ENCODE results near the gene FARSB. TPM values are rescaled to one million over a fixed set of nuclear protein-coding genes. Genes with fewer than 3 reads are reported as not detected.

Gene FARSB
- total RNA-seq, 1 donor from 2014 or later = 23.1 TPM

GRCh38 chr2:222701721-222702131 lies 45.8 kb upstream of the FARSB start:
- Histone ChIP-seq H3K79me2 (ENCODE audit: insufficient read depth, low read length) (no peaks in the 10 kb centered on the region), H3K4me1 (ENCODE audit: insufficient read depth, low read length) (peaks cover 9% of the 10 kb centered on the region), H2AFZ (ENCODE audit: low read depth, low read length) (no peak overlapping the region), H3K27me3 (ENCODE audit: insufficient read depth, low read length) (no peaks in the 10 kb centered on the region), H3K4me3 (ENCODE audit: insufficient read depth, low read depth, low read length) (no peak overlapping the region), H3K4me2 (ENCODE audit: low read length) (no peak overlapping the region), H4K20me1 (ENCODE audit: insufficient read depth, low read length) (no peaks in the 10 kb centered on the region), H3K9ac (ENCODE audit: low read length) (no peak overlapping the region), H3K36me3 (ENCODE audit: insufficient read depth, low read length) (no peaks in the 10 kb centered on the region), H3K9me3 (ENCODE audit: insufficient read depth, low read depth, low read length) (no peaks in the 10 kb centered on the region), H3K27ac (ENCODE audit: low read depth, low read length) (no peak overlapping the region)
- no peak for TF ChIP-seq CTCF (IDR thresholded peaks at IDR 0.05; ENCODE audit: insufficient read depth, low read depth, low read length)
- no peak for TF ChIP-seq EZH2 (IDR thresholded peaks at IDR 0.05; ENCODE audit: insufficient read depth, low read length)
- H3K4me1 Mint-ChIP-seq (ENCODE audit: low read depth, unreplicated experiment) = peaks cover 3% of the 10 kb centered on the region
- no peak overlapping the region for H3K27ac Mint-ChIP-seq (ENCODE audit: unreplicated experiment)
- H3K36me3 Mint-ChIP-seq (ENCODE audit: low read depth, unreplicated experiment) = no peaks in the 10 kb centered on the region
- no peaks in the 10 kb centered on the region for H3K9me3 Mint-ChIP-seq (ENCODE audit: unreplicated experiment)
- DNase-seq (ENCODE audit: low read depth) = no peak
- no peaks in the 10 kb centered on the region for H3K27me3 Mint-ChIP-seq (ENCODE audit: low read depth, unreplicated experiment)
- no peak overlapping the region for H3K4me3 Mint-ChIP-seq (ENCODE audit: unreplicated experiment)
- FAIRE-seq = no peak

- Histone ChIP-seq H3K9me3 (ENCODE audit: insufficient read depth, low read depth, low read length) (no peaks in the 10 kb centered on the region), H3K79me2 (ENCODE audit: insufficient read depth, low read length) (no peaks in the 10 kb centered on the region), H3K27me3 (ENCODE audit: insufficient read depth, low read length) (no peaks in the 10 kb centered on the region), H3K9ac (ENCODE audit: low read length) (no peak overlapping the region), H2AFZ (ENCODE audit: low read depth, low read length) (no peak overlapping the region), H3K27ac (ENCODE audit: low read depth, low read length) (no peak overlapping the region), H3K36me3 (ENCODE audit: insufficient read depth, low read length) (no peaks in the 10 kb centered on the region), H3K4me3 (ENCODE audit: insufficient read depth, low read depth, low read length) (no peak overlapping the region), H3K4me1 (ENCODE audit: insufficient read depth, low read length) (peaks cover 9% of the 10 kb centered on the region), H4K20me1 (ENCODE audit: insufficient read depth, low read length) (no peaks in the 10 kb centered on the region), H3K4me2 (ENCODE audit: low read length) (no peak overlapping the region)
- FAIRE-seq (no peak), DNase-seq (ENCODE audit: low read depth) (no peak)
- Mint-ChIP-seq H3K27ac (ENCODE audit: unreplicated experiment) (no peak overlapping the region), H3K27me3 (ENCODE audit: low read depth, unreplicated experiment) (no peaks in the 10 kb centered on the region), H3K36me3 (ENCODE audit: low read depth, unreplicated experiment) (no peaks in the 10 kb centered on the region), H3K9me3 (ENCODE audit: unreplicated experiment) (no peaks in the 10 kb centered on the region), H3K4me3 (ENCODE audit: unreplicated experiment) (no peak overlapping the region), H3K4me1 (ENCODE audit: low read depth, unreplicated experiment) (peaks cover 3% of the 10 kb centered on the region)
- TF ChIP-seq CTCF (IDR thresholded peaks at IDR 0.05; ENCODE audit: insufficient read depth, low read depth, low read length) (no peak), EZH2 (IDR thresholded peaks at IDR 0.05; ENCODE audit: insufficient read depth, low read length) (no peak)
Observed at GRCh38 chr2:222701233-222701632, 45.3 kb upstream of the FARSB start.

GRCh38 chr2:222698276-222698675 lies 42.4 kb upstream of the FARSB start:
- Mint-ChIP-seq H3K27ac (ENCODE audit: unreplicated experiment) (no peak overlapping the region), H3K4me1 (ENCODE audit: low read depth, unreplicated experiment) (peaks cover 3% of the 10 kb centered on the region), H3K27me3 (ENCODE audit: low read depth, unreplicated experiment) (no peaks in the 10 kb centered on the region), H3K4me3 (ENCODE audit: unreplicated experiment) (no peak overlapping the region), H3K9me3 (ENCODE audit: unreplicated experiment) (peaks cover 3% of the 10 kb centered on the region), H3K36me3 (ENCODE audit: low read depth, unreplicated experiment) (no peaks in the 10 kb centered on the region)
- H3K79me2 ChIP-seq (ENCODE audit: insufficient read depth, low read length) = no peaks in the 10 kb centered on the region
- H2AFZ ChIP-seq (ENCODE audit: low read depth, low read length) = no peak overlapping the region
- H3K4me1 ChIP-seq (ENCODE audit: insufficient read depth, low read length) = peaks cover 3% of the 10 kb centered on the region
- no peaks in the 10 kb centered on the region for H3K36me3 ChIP-seq (ENCODE audit: insufficient read depth, low read length)
- H3K4me3 ChIP-seq (ENCODE audit: insufficient read depth, low read depth, low read length) = no peak overlapping the region
- no peaks in the 10 kb centered on the region for H3K9me3 ChIP-seq (ENCODE audit: insufficient read depth, low read depth, low read length)
- no peak for FAIRE-seq
- DNase-seq (ENCODE audit: low read depth) = no peak
- TF ChIP-seq CTCF (IDR thresholded peaks at IDR 0.05; ENCODE audit: insufficient read depth, low read depth, low read length) = no peak
- TF ChIP-seq EZH2 (IDR thresholded peaks at IDR 0.05; ENCODE audit: insufficient read depth, low read length) = no peak
- H4K20me1 ChIP-seq (ENCODE audit: insufficient read depth, low read length) = no peaks in the 10 kb centered on the region
- H3K4me2 ChIP-seq (ENCODE audit: low read length) = no peak overlapping the region
- H3K27me3 ChIP-seq (ENCODE audit: insufficient read depth, low read length) = no peaks in the 10 kb centered on the region
- no peak overlapping the region for H3K9ac ChIP-seq (ENCODE audit: low read length)
- no peak overlapping the region for H3K27ac ChIP-seq (ENCODE audit: low read depth, low read length)
